HG03196 (cell line): ENCODE results near the gene ALG6.
"Not testable (repeated sequence)": the region's sequence is repeated elsewhere in the genome, so short reads cannot be mapped to it uniquely, and the experiment has no call there.

ENCODE experiments used
- ATAC-seq: cut with Tn5 transposase; IDR thresholded peaks from one replicate; pipeline ENCODE4 v1.9.1; 2021; ENCODE audit not compliant: unreplicated experiment

The ALG6 gene

DNA sequence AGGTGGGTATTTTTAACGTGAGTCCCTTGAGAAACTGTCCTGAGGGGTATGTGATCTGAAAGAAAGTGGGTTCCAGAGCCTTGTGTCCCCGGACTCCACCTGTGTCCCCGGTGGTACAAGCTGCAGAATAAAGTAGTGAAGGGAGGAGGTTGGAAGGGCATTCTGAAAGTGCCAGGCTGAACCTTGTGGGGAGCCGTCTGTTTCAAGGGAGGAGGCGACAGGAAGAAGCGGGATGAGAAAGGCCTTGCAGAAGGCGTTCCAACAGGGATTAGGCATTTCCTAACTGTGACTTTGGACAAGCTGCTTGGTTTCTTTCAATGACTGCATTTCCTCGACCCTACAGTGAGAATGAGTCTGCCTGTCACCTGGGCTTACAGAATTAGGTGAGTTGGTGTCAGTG is 39.3 kb upstream of the ALG6 start:
- ATAC-seq: no peak

GRCh38 chr1:63328781-63329180 is 38.6 kb upstream of the ALG6 start:
- ATAC-seq: no peak

GRCh38 chr1:63329621-63330330 is 37.7 kb upstream of the ALG6 start:
- ATAC-seq: no peak

- ATAC-seq: no peak
Observed at GRCh38 chr1:63330331-63330916, 37.0 kb upstream of the ALG6 start.

DNA sequence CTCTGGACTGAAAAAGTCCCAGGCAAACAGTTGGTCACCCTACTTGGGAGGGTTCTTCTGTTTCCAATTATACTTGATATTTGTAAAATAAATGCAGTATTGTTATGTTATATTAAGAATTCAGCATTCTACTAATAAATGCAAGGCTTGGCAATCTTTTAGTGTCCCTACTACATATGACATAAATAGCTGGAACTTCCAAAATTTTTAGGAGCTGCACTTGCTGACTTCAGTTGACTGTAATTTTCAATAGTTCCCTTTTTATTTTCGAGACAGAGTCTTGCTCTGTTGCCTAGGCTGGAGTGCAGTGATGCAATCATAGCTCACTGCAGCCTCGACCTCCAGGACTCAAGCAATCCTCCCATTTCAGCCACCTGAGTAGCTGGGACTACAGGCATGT is 25.0 kb upstream of the ALG6 start:
- no peak for ATAC-seq

GRCh38 chr1:63343922-63344321 is 23.5 kb upstream of the ALG6 start:
- ATAC-seq: no peak

- ATAC-seq: no peak
Observed at GRCh38 chr1:63350320-63350719, 17.1 kb upstream of the ALG6 start.

DNA sequence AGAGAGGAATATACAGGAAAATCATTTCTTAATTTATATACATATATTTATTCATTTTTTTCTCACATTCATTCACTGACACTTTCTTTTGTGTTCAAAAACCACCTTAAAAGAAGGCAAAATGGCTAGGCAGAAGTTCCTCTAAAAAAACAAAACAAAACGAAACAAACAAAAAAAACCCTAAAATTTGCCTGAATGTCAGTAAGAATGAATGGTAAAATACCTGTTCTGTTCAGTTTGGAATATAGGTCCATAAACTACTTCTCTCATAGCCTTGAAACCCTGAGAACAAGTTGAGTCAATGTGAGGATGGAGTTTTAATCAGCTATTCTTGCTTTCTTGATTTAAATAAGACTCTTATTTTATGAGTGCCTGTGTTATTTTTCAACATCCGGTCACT is 14.7 kb upstream of the ALG6 start:
- no peak for ATAC-seq

DNA sequence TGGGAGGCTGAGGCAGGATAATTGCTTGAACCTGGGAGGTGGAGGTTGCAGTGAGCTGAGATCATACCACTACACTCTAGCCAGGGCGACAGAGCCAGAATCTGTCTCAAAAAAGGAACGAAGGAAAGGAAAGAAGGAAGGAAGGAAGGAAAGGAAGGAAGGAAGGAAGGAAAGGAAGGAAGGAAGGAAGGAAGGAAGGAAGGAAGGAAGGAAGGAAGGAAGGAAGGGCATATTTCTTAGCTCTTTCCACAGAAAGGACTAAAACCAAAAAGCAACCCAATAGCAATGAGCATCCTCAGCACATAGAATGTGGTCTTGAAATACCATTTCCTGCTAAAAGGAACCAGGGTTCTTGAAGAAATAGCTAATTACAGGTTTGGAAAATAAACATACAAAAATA is 11.2 kb upstream of the ALG6 start:
- not testable (repeated sequence) for ATAC-seq

- no peak for ATAC-seq
Observed at GRCh38 chr1:63359561-63359960, 7.9 kb upstream of the ALG6 start.

- ATAC-seq: no peak
Observed at GRCh38 chr1:63362073-63362472, 5.4 kb upstream of the ALG6 start.

DNA sequence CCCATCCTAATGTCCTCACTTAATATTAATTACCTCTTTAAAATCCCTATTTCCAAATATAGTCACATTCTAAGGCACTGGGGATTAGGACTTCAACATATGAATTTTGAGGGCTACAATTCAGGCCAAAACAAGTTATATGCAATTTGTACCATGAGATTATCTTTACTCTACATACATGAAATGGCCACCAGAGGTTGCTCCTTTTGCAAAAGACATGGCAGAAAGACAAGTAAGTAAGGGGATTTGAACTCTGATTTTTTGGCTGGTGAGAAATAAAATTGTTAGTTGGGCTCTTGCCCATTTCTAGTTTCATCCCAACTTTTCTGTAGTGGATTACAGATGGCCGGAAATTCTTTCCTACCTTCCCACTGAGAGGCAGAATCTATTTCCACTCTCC is 4.8 kb upstream of the ALG6 start:
- ATAC-seq: no peak

DNA sequence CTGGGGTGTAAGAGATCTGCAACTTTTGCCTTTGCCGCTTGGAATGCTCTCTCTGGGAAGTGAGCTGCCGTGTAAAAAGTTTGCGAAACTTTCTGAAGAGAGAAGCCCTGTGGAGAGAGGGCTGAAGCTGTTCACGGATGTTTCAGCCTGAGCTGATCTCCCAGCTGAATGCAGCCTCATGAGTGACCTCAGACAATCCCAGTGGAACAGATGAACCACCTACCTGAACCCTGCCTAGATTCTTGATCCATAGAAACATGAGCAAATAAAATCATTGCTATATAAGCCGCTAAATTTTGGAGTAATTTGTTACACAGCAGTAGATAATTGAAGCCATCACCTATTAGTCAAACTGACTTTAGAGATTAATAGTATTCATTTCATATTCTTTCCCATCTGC is 4.4 kb upstream of the ALG6 start:
- no peak for ATAC-seq

DNA sequence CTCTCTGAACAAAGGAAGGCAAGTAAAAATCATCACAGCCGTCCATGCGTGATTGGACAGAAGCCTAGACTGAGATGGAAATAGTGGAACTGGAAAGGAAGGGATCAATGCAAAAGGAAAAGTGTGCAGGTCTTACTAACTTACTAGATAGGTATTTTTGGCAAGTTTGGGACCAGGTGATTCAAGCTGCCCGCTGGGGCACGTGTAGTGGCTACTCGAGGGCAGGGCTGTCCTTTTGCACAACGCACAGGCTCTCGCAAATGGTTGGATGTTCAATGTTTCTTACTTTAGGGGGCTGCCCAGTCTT is 566 bp upstream of the ALG6 start:
- no peak for ATAC-seq

DNA sequence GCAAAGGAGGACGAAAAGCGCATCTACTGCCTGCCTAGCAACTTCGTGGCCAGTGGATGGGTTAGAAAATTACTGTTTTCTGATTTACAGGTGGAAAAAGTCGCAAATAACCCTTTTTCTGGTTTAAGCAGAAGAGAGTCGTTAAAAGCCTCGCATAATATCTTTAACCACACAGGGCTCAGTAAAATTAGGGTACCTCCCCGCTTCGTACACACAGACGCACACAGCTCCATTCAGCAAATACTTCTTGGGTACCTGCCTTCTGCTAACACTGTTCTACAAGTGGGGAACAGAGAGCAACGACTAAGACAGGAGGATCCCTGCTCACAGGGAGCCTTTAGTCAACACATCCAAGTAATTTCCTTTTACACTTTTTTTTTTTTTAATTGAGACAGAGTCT is 704 bp downstream of the ALG6 start:
- ATAC-seq: no peak

- ATAC-seq: no peak
Observed at GRCh38 chr1:63379583-63379982, 12.2 kb downstream of the ALG6 start.

GRCh38 chr1:63381741-63382140 is 14.3 kb downstream of the ALG6 start:
- ATAC-seq: no peak

- no peak for ATAC-seq
Observed at GRCh38 chr1:63401945-63402344, 34.5 kb downstream of the ALG6 start.

GRCh38 chr1:63403386-63403785 is 36.0 kb downstream of the ALG6 start:
- ATAC-seq: no peak

- no peak for ATAC-seq
Observed at GRCh38 chr1:63405021-63405420, 37.6 kb downstream of the ALG6 start.

- ATAC-seq: no peak
Observed at GRCh38 chr1:63405987-63406386, 38.6 kb downstream of the ALG6 start.

- ATAC-seq: no peak
Observed at GRCh38 chr1:63407002-63407401, 39.6 kb downstream of the ALG6 start.

DNA sequence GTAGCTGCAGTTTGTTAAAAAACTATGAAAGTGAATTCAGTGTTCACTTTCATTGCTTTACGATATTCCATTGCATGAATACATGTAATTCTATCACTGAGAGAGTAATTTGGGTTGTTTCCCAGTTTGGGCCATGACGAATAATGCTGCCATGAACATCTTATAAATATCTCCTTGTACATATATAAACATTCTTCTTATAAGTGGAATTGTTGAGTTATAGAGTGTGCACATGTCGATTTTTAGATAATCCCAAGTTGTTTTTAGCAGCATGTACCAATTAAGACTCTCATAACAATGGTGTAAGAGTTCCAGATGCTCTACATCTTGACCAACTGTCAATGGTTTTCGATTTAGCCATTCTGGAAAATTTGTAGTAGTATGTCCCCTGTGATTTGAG is 40.9 kb downstream of the ALG6 start:
- ATAC-seq: no peak
